Left renal cortex interstitium (tissue), 4 donors: ENCODE measurements around the gene PADI4. TPM values are rescaled to one million over a fixed set of nuclear protein-coding genes. Genes with fewer than 3 reads are reported as not detected.

Experiments used
- DNase-seq, 4 donors: peaks; one replicate each; pipeline ENCODE4 v3.0.0-alpha.2; 2013; ENCODE audit warnings: low read depth in 4 of 4, low spot score in 2 of 4, missing footprints in 1 of 4
- polyA plus RNA-seq, 4 donors: library from polyadenylated mRNA; unstranded; fragments of 120-200 nt; gene quantifications; one replicate each; pipeline ENCODE4 v1.2.1, GENCODE V29; 2013; ENCODE audit not compliant: insufficient read length in 4 of 4

Gene PADI4
- polyA plus RNA-seq, 4 donors = 0.35 to 1.8 (median 1.0) TPM

GRCh38 chr1:17347769-17348592 is 40.0 kb downstream of the PADI4 start:
- DNase-seq = no peak

- no peak for DNase-seq
Observed at GRCh38 chr1:17348593-17349234, 40.7 kb downstream of the PADI4 start.

GRCh38 chr1:17350083-17350482 is 42.1 kb downstream of the PADI4 start:
- DNase-seq = no peak

GRCh38 chr1:17350928-17351446 is 43.0 kb downstream of the PADI4 start:
- no peak for DNase-seq

- no peak for DNase-seq
Observed at GRCh38 chr1:17351598-17352324, 43.8 kb downstream of the PADI4 start.

GRCh38 chr1:17352419-17352909 is 44.5 kb downstream of the PADI4 start:
- no peak for DNase-seq

GRCh38 chr1:17355898-17356297 is 47.9 kb downstream of the PADI4 start:
- DNase-seq = no peak

GRCh38 chr1:17356387-17357026 is 48.5 kb downstream of the PADI4 start:
- no peak for DNase-seq

GRCh38 chr1:17358557-17358956 is 50.6 kb downstream of the PADI4 start:
- DNase-seq = no peak

- no peak for DNase-seq
Observed at GRCh38 chr1:17359031-17359430, 51.0 kb downstream of the PADI4 start.

GRCh38 chr1:17359808-17360207 is 51.8 kb downstream of the PADI4 start:
- no peak for DNase-seq

GRCh38 chr1:17360272-17360956 is 52.4 kb downstream of the PADI4 start:
- no peak for DNase-seq

- no peak for DNase-seq
Observed at GRCh38 chr1:17361687-17362086, 53.7 kb downstream of the PADI4 start.

- DNase-seq = no peak
Observed at GRCh38 chr1:17363351-17363750, 55.4 kb downstream of the PADI4 start.

- no peak for DNase-seq
Observed at GRCh38 chr1:17363771-17364170, 55.8 kb downstream of the PADI4 start.

- no peak for DNase-seq
Observed at GRCh38 chr1:17365293-17365692, 57.3 kb downstream of the PADI4 start.

- no peak for DNase-seq
Observed at GRCh38 chr1:17369466-17369865, 61.5 kb downstream of the PADI4 start.

- DNase-seq = no peak
Observed at GRCh38 chr1:17370618-17371017, 62.6 kb downstream of the PADI4 start.

GRCh38 chr1:17371896-17372295 is 63.9 kb downstream of the PADI4 start, which contains the start of gene PADI6:
TSS of gene PADI6 (plus strand) at chr1:17372196. CDS start at chr1:17372246, 50 bp downstream.
- DNase-seq = no peak

GRCh38 chr1:17372955-17373354 is 65.0 kb downstream of the PADI4 start:
- no peak for DNase-seq
